H1 (cell line): ENCODE measurements around the gene CLCA1. TPM values are rescaled to one million over a fixed set of nuclear protein-coding genes. Genes with fewer than 3 reads are reported as not detected.

Experiments used
- FOSL1 ChIP-seq: IDR thresholded peaks from 2 replicates; pipeline ENCODE4 v1.6.1; 2011; ENCODE audit warnings: mild to moderate bottlenecking, low read depth, low read length, moderate library complexity; ENCODE audit not compliant: insufficient read depth
- POLR2AphosphoS5 ChIP-seq: IDR thresholded peaks from 2 replicates; pipeline ENCODE4 v1.6.1; 2011; ENCODE audit warnings: low read depth, low read length
- SAP30 ChIP-seq: fragments of 300-600 bp; sonication (generic); IDR thresholded peaks from 2 replicates; pipeline ENCODE4 v1.7.1; 2012; ENCODE audit warnings: low read length, moderate library complexity, mild to moderate bottlenecking, inconsistent platforms; ENCODE audit not compliant: insufficient read depth, insufficient replicate concordance
- SRF ChIP-seq: IDR thresholded peaks from 2 replicates; pipeline ENCODE4 v1.6.1; 2011; ENCODE audit warnings: mild to moderate bottlenecking, low read depth, low read length, moderate library complexity
- TAF7 ChIP-seq: optimal IDR thresholded peaks from 2 replicates; pipeline ENCODE3; 2011; ENCODE audit warnings: low read depth, mild to moderate bottlenecking, inconsistent platforms, low read length, moderate library complexity, borderline replicate concordance
- polyA plus RNA-seq, 7 experiments: library from polyadenylated mRNA; depleted of rRNA in 3 of 7; stranded (reverse) in 5 of 7; unstranded in 2 of 7; fragments of >200 nt in 5 of 7; fragments of 200-250 nt in 2 of 7; gene quantifications; 1 replicate in 5 of 7; 2 replicates in 1 of 7; 4 replicates in 1 of 7; pipeline versions ENCODE4 v1.2.1 to v1.2.3, GENCODE V29; 2011 to 2013; ENCODE audit warnings: missing spikeins in 2 of 7, mixed read lengths in 2 of 7
- total RNA-seq: library from RNA; stranded (reverse); fragmentation: NEBNext Ultra II Directional; extraction: Animal tissue kit (Norgen Biotek cat#: 25700); gene quantifications from 2 replicates; pipeline ENCODE4 v1.2.1, GENCODE V29; 2021
- TF ChIP-seq, protein P1 (sequence below): fragments of 300-600 bp; sonication (generic); IDR thresholded peaks from 2 replicates; pipeline ENCODE4 v1.7.1; 2012; ENCODE audit warnings: low read length, moderate library complexity, mild to moderate bottlenecking, inconsistent platforms; ENCODE audit not compliant: insufficient replicate concordance
- TF ChIP-seq, protein P2 (sequence below): IDR thresholded peaks from 2 replicates; pipeline ENCODE4 v1.6.1; 2011; ENCODE audit warnings: low read depth, mild to moderate bottlenecking, low read length; ENCODE audit not compliant: insufficient read depth
- TF ChIP-seq, protein P3 (sequence below), 3 experiments: IDR thresholded peaks; 1 replicate in 2 of 3; 2 replicates in 1 of 3; pipeline versions ENCODE4 v1.5.1 to v1.6.1; 2011; ENCODE audit warnings: low read length in 3 of 3, mild to moderate bottlenecking in 3 of 3, inconsistent platforms in 2 of 3, low read depth in 1 of 3, moderate library complexity in 1 of 3; ENCODE audit not compliant: insufficient read depth in 1 of 3; ENCODE audit errors: control extremely low read depth in 1 of 3

CLCA1 gene
- total and polyA plus RNA-seq, 2 of the 8 experiments (the other 6 are each of a cell fraction or from before 2014, with no cell fraction given) = not detected

DNA sequence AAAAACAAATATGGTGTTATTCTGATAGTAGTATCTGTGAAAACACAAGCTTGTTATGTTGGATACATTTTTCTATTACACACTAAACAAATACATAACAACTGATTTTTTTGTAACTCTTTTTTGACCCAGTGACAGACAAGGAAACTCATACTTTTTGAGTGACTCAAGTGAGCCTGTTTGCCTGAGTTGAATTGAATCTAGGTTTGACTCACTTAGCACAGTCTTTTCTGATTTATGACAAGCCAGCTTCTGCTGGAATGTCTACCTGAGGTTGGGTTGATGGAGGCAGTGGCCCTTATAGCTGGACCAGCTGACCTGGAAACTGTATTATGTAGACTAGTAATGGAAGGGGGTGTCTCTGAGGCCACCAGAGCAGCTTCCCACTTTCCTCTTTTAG lies 73.9 kb downstream of the CLCA1 start (continued):
- TF ChIP-seq, protein P1, sequence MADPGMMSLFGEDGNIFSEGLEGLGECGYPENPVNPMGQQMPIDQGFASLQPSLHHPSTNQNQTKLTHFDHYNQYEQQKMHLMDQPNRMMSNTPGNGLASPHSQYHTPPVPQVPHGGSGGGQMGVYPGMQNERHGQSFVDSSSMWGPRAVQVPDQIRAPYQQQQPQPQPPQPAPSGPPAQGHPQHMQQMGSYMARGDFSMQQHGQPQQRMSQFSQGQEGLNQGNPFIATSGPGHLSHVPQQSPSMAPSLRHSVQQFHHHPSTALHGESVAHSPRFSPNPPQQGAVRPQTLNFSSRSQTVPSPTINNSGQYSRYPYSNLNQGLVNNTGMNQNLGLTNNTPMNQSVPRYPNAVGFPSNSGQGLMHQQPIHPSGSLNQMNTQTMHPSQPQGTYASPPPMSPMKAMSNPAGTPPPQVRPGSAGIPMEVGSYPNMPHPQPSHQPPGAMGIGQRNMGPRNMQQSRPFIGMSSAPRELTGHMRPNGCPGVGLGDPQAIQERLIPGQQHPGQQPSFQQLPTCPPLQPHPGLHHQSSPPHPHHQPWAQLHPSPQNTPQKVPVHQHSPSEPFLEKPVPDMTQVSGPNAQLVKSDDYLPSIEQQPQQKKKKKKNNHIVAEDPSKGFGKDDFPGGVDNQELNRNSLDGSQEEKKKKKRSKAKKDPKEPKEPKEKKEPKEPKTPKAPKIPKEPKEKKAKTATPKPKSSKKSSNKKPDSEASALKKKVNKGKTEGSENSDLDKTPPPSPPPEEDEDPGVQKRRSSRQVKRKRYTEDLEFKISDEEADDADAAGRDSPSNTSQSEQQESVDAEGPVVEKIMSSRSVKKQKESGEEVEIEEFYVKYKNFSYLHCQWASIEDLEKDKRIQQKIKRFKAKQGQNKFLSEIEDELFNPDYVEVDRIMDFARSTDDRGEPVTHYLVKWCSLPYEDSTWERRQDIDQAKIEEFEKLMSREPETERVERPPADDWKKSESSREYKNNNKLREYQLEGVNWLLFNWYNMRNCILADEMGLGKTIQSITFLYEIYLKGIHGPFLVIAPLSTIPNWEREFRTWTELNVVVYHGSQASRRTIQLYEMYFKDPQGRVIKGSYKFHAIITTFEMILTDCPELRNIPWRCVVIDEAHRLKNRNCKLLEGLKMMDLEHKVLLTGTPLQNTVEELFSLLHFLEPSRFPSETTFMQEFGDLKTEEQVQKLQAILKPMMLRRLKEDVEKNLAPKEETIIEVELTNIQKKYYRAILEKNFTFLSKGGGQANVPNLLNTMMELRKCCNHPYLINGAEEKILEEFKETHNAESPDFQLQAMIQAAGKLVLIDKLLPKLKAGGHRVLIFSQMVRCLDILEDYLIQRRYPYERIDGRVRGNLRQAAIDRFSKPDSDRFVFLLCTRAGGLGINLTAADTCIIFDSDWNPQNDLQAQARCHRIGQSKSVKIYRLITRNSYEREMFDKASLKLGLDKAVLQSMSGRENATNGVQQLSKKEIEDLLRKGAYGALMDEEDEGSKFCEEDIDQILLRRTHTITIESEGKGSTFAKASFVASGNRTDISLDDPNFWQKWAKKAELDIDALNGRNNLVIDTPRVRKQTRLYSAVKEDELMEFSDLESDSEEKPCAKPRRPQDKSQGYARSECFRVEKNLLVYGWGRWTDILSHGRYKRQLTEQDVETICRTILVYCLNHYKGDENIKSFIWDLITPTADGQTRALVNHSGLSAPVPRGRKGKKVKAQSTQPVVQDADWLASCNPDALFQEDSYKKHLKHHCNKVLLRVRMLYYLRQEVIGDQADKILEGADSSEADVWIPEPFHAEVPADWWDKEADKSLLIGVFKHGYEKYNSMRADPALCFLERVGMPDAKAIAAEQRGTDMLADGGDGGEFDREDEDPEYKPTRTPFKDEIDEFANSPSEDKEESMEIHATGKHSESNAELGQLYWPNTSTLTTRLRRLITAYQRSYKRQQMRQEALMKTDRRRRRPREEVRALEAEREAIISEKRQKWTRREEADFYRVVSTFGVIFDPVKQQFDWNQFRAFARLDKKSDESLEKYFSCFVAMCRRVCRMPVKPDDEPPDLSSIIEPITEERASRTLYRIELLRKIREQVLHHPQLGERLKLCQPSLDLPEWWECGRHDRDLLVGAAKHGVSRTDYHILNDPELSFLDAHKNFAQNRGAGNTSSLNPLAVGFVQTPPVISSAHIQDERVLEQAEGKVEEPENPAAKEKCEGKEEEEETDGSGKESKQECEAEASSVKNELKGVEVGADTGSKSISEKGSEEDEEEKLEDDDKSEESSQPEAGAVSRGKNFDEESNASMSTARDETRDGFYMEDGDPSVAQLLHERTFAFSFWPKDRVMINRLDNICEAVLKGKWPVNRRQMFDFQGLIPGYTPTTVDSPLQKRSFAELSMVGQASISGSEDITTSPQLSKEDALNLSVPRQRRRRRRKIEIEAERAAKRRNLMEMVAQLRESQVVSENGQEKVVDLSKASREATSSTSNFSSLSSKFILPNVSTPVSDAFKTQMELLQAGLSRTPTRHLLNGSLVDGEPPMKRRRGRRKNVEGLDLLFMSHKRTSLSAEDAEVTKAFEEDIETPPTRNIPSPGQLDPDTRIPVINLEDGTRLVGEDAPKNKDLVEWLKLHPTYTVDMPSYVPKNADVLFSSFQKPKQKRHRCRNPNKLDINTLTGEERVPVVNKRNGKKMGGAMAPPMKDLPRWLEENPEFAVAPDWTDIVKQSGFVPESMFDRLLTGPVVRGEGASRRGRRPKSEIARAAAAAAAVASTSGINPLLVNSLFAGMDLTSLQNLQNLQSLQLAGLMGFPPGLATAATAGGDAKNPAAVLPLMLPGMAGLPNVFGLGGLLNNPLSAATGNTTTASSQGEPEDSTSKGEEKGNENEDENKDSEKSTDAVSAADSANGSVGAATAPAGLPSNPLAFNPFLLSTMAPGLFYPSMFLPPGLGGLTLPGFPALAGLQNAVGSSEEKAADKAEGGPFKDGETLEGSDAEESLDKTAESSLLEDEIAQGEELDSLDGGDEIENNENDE = no peak
- TF ChIP-seq POLR2AphosphoS5 (no peak), SRF (no peak), SAP30 (no peak), FOSL1 (no peak), TAF7 (no peak)
- TF ChIP-seq, protein P2, sequence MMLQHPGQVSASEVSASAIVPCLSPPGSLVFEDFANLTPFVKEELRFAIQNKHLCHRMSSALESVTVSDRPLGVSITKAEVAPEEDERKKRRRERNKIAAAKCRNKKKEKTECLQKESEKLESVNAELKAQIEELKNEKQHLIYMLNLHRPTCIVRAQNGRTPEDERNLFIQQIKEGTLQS = no peak
- TF ChIP-seq, protein P3, sequence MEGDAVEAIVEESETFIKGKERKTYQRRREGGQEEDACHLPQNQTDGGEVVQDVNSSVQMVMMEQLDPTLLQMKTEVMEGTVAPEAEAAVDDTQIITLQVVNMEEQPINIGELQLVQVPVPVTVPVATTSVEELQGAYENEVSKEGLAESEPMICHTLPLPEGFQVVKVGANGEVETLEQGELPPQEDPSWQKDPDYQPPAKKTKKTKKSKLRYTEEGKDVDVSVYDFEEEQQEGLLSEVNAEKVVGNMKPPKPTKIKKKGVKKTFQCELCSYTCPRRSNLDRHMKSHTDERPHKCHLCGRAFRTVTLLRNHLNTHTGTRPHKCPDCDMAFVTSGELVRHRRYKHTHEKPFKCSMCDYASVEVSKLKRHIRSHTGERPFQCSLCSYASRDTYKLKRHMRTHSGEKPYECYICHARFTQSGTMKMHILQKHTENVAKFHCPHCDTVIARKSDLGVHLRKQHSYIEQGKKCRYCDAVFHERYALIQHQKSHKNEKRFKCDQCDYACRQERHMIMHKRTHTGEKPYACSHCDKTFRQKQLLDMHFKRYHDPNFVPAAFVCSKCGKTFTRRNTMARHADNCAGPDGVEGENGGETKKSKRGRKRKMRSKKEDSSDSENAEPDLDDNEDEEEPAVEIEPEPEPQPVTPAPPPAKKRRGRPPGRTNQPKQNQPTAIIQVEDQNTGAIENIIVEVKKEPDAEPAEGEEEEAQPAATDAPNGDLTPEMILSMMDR (IDR thresholded peaks at IDR 0.05; ENCODE audit: control extremely low read depth in 1 of 3, insufficient read depth in 1 of 3, low read depth in 1 of 3, low read length in 3 of 3) = no peak
